Right lobe of liver (tissue), 6 donors: Measurements from ENCODE around the gene ADH7. TPM values are rescaled to one million over a fixed set of nuclear protein-coding genes. Genes with fewer than 3 reads are reported as not detected.
"Not testable (repeated sequence)": the region's sequence is repeated elsewhere in the genome, so short reads cannot be mapped to it uniquely, and the experiment has no call there.

Experiments used
- ATAC-seq, 4 donors: fragments of 200-7000 bp; cut with Tn5 transposase; one replicate each; pipeline ENCODE4 v1.9.1; 2020; ENCODE audit warnings: mild to moderate bottlenecking in 4 of 4, moderate library complexity in 4 of 4
- DNase-seq, 3 donors: peaks; one replicate each; pipeline ENCODE4 v3.0.0-alpha.2; 2020
- H3K27ac ChIP-seq, 3 donors: fragments of 200-600 bp; one replicate each; pipeline ENCODE4 v1.8.0; 2022
- H3K27me3 ChIP-seq, 2 donors: fragments of 200-600 bp; one replicate each; pipeline ENCODE4 v1.8.0; 2022
- H3K36me3 ChIP-seq, 4 donors: fragments of 200-600 bp; sonication (generic) in 1 of 4; one replicate each; pipeline versions ENCODE4 v1.5.1 to v1.8.0; 2017 to 2022; ENCODE audit warnings: control low read depth in 1 of 4
- H3K4me1 ChIP-seq, 4 donors: fragments of 200-600 bp; sonication (generic) in 1 of 4; one replicate each; pipeline versions ENCODE4 v1.5.1 to v1.8.0; 2017 to 2022; ENCODE audit warnings: control low read depth in 1 of 4
- H3K4me3 ChIP-seq, 3 donors: fragments of 200-600 bp; one replicate each; pipeline ENCODE4 v1.8.0; 2022
- H3K9me3 ChIP-seq, 4 donors: fragments of 200-600 bp; sonication (generic) in 1 of 4; one replicate each; pipeline versions ENCODE4 v1.5.1 to v1.8.0; 2017 to 2022; ENCODE audit warnings: control low read depth in 1 of 4
- CTCF ChIP-seq, 4 donors: fragments of 200-600 bp in 3 of 4; fragments of 450-650 bp in 1 of 4; IDR thresholded peaks; one replicate each; pipeline versions ENCODE4 v1.5.1 to v1.8.0; 2016 to 2022; ENCODE audit warnings: antibody characterized with exemption in 4 of 4, mild to moderate bottlenecking in 2 of 4
- POLR2A ChIP-seq: fragments of 450-650 bp; IDR thresholded peaks from one replicate; pipeline ENCODE4 v1.6.1; 2017; ENCODE audit warnings: antibody characterized with exemption, mild to moderate bottlenecking
- WGBS: methylation state at CpG from one replicate; pipeline ENCODE4 v1.1.6; 2018; ENCODE audit warnings: low coverage, low lambda C conversion rate; ENCODE audit not compliant: insufficient coverage; ENCODE audit errors: missing lambda C conversion rate; 5-methylcytosine and 5-hydroxymethylcytosine counted together
- intact Hi-C, 2 donors: fragments of 100-400 bp; cut with DNase I; formaldehyde crosslinking; loops; one replicate each; pipeline versions ENCODE4 v1.11.2 to v1.14.1; 2022
- total RNA-seq, 6 experiments: library from RNA; depleted of rRNA in 2 of 6; stranded (reverse); fragments of >200 nt in 2 of 6; fragmentation: NEBNext Ultra II Directional in 3 of 6; extraction: Animal tissue kit (Norgen Biotek cat#: 25700) in 3 of 6; gene quantifications; one replicate each; pipeline versions ENCODE4 v1.1.0 to v1.2.4, GENCODE V29; 2016 to 2023
- donor health status: DM: no; HTN: yes; CAD: no.
- donor health status: DM: no; HTN: no; CAD: no.
- donor health status: DM: no; HTN: no; CAD: no.
- donor health status: DM: no; HTN: yes; CAD: no.
- donor health status: DM: no; HTN: yes; CAD: no.

The ADH7 gene
- total RNA-seq, 6 experiments from 2014 or later, result 0.42 TPM; not detected in 5

GRCh38 chr4:99417125-99417524 is 18.0 kb downstream of the ADH7 start:
- Histone ChIP-seq H3K36me3 (no peaks in the 10 kb centered on the region), H3K9me3 (no peaks in the 10 kb centered on the region), H3K27ac (no peak overlapping the region), H3K4me1 (peaks cover 0 to 34% (median 12%) of the 10 kb centered on the region in 4 donors), H3K4me3 (no peak overlapping the region), H3K27me3 (no peaks in the 10 kb centered on the region)
- DNase-seq, result no peak
- TF ChIP-seq POLR2A (no peak), CTCF (IDR thresholded peaks at IDR 0.05) (no peak)
- WGBS, result 62% methylated on average over 2 of the region's 2 CpGs
- ATAC-seq, result no peak
- intact Hi-C loops, result no loop called here

GRCh38 chr4:99415762-99416161 is 19.4 kb downstream of the ADH7 start:
- H3K9me3 ChIP-seq, result not testable (repeated sequence)
- peak in 3 of 4 donors; percentile 18 to 50 (median 40) for ATAC-seq

GRCh38 chr4:99414902-99415301 is 20.2 kb downstream of the ADH7 start:
- DNase-seq, H3K36me3 ChIP-seq, H3K4me3 ChIP-seq, intact Hi-C loops, H3K27me3 ChIP-seq, H3K9me3 ChIP-seq: not testable (repeated sequence)
- peak; percentile 12 to 53 (median 40) for ATAC-seq
- H3K4me1 ChIP-seq, result peaks cover 0 to 36% (median 12%) of the 10 kb centered on the region in 4 donors
- H3K27ac ChIP-seq, result peak overlapping the region; percentile 1 to 87 (median 73)
- 33% methylated on average over 3 of the region's 3 CpGs for WGBS

More at GRCh38 chr4:99415762-99416161, 19.4 kb downstream of the ADH7 start:
- WGBS, result 49% methylated on average over 8 of the region's 8 CpGs
- TF ChIP-seq CTCF (IDR thresholded peaks at IDR 0.05), result peak; percentile 18 to 38 (median 26)
- Histone ChIP-seq H3K27ac (peak overlapping the region in 2 of 3 donors; percentile 73 to 87), H3K4me1 (peaks cover 0 to 36% (median 12%) of the 10 kb centered on the region in 4 donors)
- peak; percentile 35 to 61 (median 57) for DNase-seq
- H3K36me3 ChIP-seq, H3K27me3 ChIP-seq, H3K4me3 ChIP-seq, intact Hi-C loops: not testable (repeated sequence)

- Histone ChIP-seq H3K9me3 (no peaks in the 10 kb centered on the region), H3K27ac (peak overlapping the region in 2 of 3 donors; percentile 73 to 87), H3K36me3 (no peaks in the 10 kb centered on the region), H3K4me1 (peaks cover 0 to 36% (median 12%) of the 10 kb centered on the region in 4 donors), H3K4me3 (no peak overlapping the region), H3K27me3 (no peaks in the 10 kb centered on the region)
- DNase-seq (peak in 1 of 3 donors; percentile 66), ATAC-seq (peak; percentile 81 to 91 (median 84))
- TF ChIP-seq POLR2A, result no peak
- no peak for TF ChIP-seq CTCF (IDR thresholded peaks at IDR 0.05)
- intact Hi-C loops, result no loop called here
Measured at GRCh38 chr4:99414401-99414800, 20.7 kb downstream of the ADH7 start.

GRCh38 chr4:99413140-99413539 is 22.0 kb downstream of the ADH7 start:
- H3K36me3 ChIP-seq, result no peaks in the 10 kb centered on the region
- H3K27ac ChIP-seq, result peak overlapping the region in 2 of 3 donors; percentile 73 to 87
- ATAC-seq, result peak; percentile 55 to 69 (median 64)
- TF ChIP-seq POLR2A (no peak), CTCF (IDR thresholded peaks at IDR 0.05) (no peak)
- intact Hi-C loops, result no loop called here
- 38% methylated on average over 4 of the region's 4 CpGs for WGBS
- peaks cover 0 to 44% (median 12%) of the 10 kb centered on the region in 4 donors for H3K4me1 ChIP-seq
- H3K4me3 ChIP-seq, result no peak overlapping the region
- no peak for DNase-seq
- no peaks in the 10 kb centered on the region for H3K9me3 ChIP-seq
- H3K27me3 ChIP-seq, result no peaks in the 10 kb centered on the region
